ENCODE measurements around the gene LIPG.
A peak's percentile ranks its signal among the peaks of the same experiment; 100 is the strongest.

LIPG gene

DNA sequence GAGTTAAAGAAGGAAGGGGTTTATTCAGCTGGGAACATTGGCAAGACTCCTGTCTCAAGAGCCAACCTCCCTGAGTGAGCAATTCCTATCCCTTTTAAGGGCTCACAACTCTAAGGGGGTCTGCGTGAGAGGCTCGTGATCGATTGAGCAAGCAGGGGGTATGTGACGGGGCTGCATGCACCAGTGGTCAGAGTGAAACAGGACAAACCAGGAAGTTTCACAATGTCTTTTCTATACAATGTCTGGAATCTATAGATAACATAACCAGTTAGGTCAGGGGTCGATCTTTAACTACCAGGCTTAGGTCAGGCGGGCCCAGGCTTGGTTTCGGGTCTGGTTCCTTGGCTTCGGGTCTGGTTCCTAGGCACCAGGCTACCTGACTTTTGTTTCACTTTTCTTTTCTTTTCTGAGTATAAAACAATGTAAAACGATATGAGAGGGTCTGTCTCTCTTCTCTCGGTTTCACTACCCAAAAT lies 30.1 kb upstream of the LIPG start:
- no peak for TF ChIP-seq ZNF394 (tag by site-specific recombination; IDR thresholded peaks at IDR 0.05; ENCODE audit: borderline replicate concordance)
- no peak for TF ChIP-seq ZNF221 (tag by site-specific recombination; IDR thresholded peaks at IDR 0.05; ENCODE audit: borderline replicate concordance)
- no peak for TF ChIP-seq ZBTB48 (tag by site-specific recombination; IDR thresholded peaks at IDR 0.05)
- no peak for TF ChIP-seq ZNF621 (tag by site-specific recombination; IDR thresholded peaks at IDR 0.05)
- TF ChIP-seq PRDM1 (tag by site-specific recombination; IDR thresholded peaks at IDR 0.05), result no peak
- no peak for TF ChIP-seq ZNF2 (tag by site-specific recombination; IDR thresholded peaks at IDR 0.05)
- TF ChIP-seq ZNF501 (tag by site-specific recombination; IDR thresholded peaks at IDR 0.05), result no peak
- no peak for TF ChIP-seq ZNF701 (tag by site-specific recombination; IDR thresholded peaks at IDR 0.05)
- no peaks in the 10 kb centered on the region for H3K9me3 ChIP-seq (ENCODE audit: control insufficient read depth, insufficient read depth, low read depth, low read length)
- no peak overlapping the region for H3K27ac ChIP-seq (ENCODE audit: extremely low read depth, low read depth, low read length)
- no peak overlapping the region for H3K4me3 ChIP-seq (ENCODE audit: low read depth, low read length)
- ChIA-PET CTCF (interaction anchor here (1.5 kb wide), 1 partner anchor 21 kb away, joined by 5 read pairs; no protein-coding TSS in a partner anchor), POLR2A (interaction anchor here (0.6 kb wide), 1 partner anchor 210 kb away, joined by 9 read pairs; no protein-coding TSS in a partner anchor)
- H3K4me1 ChIP-seq (ENCODE audit: control insufficient read depth, insufficient read depth, low read length), result peaks cover 18% of the 10 kb centered on the region
- no peaks in the 10 kb centered on the region for H3K36me3 ChIP-seq (ENCODE audit: control insufficient read depth in 2 of 2, insufficient read depth in 1 of 2, low read length in 2 of 2)

DNA sequence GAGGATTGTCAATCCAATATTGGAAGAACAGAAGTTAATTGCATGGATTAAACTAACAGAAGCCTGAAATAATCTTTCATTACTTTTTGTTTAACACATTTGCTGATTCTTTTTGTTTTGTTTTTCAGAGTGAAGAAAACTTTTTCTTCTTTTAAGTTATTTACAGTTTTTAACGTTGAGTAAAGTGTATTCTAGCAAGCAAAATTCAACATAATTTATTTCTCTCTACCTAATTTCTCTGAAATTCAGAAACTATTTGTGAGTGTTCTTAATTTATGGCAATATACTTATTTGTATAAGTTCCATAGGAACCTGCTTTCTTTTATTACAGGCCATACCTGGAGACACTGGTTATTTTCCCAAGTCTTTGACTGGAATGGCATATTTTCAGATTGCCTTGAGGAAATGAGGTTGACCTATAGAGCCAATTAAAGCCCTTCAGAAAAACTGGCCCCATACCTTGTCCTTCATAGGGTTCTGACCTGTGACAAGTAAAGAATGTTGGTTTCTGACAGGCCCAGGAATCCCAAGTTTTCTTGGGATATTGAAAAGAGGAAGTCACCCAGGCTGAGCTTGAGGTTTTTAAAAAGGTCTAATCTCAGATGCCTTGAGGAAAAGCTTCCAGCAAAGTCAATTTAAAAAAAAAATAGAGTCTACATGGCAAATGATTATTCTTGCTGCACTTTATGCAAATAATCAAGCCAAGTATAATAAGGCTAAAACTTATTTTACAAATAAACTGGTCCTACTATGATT lies 26.8 kb upstream of the LIPG start:
- H3K36me3 ChIP-seq (ENCODE audit: control insufficient read depth in 2 of 2, insufficient read depth in 1 of 2, low read length in 2 of 2), result no peaks in the 10 kb centered on the region
- no peaks in the 10 kb centered on the region for H3K9me3 ChIP-seq (ENCODE audit: control insufficient read depth, insufficient read depth, low read depth, low read length)
- ChIA-PET POLR2A (no interaction called here), CTCF (interaction anchor here (0.6 to 1.4 kb wide), 2 partner anchors 20 to 323 kb away, joined by 3 to 6 read pairs; no protein-coding TSS in a partner anchor)
- no peak overlapping the region for H3K27ac ChIP-seq (ENCODE audit: extremely low read depth, low read depth, low read length)
- H3K4me3 ChIP-seq (ENCODE audit: low read depth, low read length), result no peak overlapping the region
- H3K4me1 ChIP-seq (ENCODE audit: control insufficient read depth, insufficient read depth, low read length), result peaks cover 21% of the 10 kb centered on the region
- TF ChIP-seq, protein P1, sequence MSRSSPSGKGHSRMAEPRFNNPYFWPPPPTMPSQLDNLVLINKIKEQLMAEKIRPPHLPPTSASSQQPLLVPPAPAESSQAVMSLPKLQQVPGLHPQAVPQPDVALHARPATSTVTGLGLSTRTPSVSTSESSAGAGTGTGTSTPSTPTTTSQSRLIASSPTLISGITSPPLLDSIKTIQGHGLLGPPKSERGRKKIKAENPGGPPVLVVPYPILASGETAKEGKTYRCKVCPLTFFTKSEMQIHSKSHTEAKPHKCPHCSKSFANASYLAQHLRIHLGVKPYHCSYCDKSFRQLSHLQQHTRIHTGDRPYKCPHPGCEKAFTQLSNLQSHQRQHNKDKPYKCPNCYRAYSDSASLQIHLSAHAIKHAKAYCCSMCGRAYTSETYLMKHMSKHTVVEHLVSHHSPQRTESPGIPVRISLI (tag by site-specific recombination; IDR thresholded peaks at IDR 0.05), result no peak
- TF ChIP-seq, protein P2, sequence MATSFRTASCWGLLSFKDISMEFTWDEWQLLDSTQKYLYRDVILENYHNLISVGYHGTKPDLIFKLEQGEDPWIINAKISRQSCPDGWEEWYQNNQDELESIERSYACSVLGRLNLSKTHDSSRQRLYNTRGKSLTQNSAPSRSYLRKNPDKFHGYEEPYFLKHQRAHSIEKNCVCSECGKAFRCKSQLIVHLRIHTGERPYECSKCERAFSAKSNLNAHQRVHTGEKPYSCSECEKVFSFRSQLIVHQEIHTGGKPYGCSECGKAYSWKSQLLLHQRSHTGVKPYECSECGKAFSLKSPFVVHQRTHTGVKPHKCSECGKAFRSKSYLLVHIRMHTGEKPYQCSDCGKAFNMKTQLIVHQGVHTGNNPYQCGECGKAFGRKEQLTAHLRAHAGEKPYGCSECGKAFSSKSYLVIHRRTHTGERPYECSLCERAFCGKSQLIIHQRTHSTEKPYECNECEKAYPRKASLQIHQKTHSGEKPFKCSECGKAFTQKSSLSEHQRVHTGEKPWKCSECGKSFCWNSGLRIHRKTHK (tag by site-specific recombination; IDR thresholded peaks at IDR 0.05), result 0 out of 2 replicates have a peak, but pooled peaks have one; percentile 22
- TF ChIP-seq ZNF211 (tag by site-specific recombination; IDR thresholded peaks at IDR 0.05; ENCODE audit: low read depth) (no peak), ZNF138 (tag by site-specific recombination; IDR thresholded peaks at IDR 0.05; ENCODE audit: borderline replicate concordance) (no peak), ZNF433 (tag by site-specific recombination; IDR thresholded peaks at IDR 0.05; ENCODE audit: low read depth) (no peak), ZNF23 (tag by site-specific recombination; IDR thresholded peaks at IDR 0.05; ENCODE audit: borderline replicate concordance) (no peak), SETDB1 (IDR thresholded peaks at IDR 0.05; ENCODE audit: insufficient read length, low read length) (peak; percentile 93), REPIN1 (tag by site-specific recombination; IDR thresholded peaks at IDR 0.05; ENCODE audit: low read depth) (no peak), ZNF324 (tag by site-specific recombination; IDR thresholded peaks at IDR 0.05) (no peak)
- TF ChIP-seq, protein P3, sequence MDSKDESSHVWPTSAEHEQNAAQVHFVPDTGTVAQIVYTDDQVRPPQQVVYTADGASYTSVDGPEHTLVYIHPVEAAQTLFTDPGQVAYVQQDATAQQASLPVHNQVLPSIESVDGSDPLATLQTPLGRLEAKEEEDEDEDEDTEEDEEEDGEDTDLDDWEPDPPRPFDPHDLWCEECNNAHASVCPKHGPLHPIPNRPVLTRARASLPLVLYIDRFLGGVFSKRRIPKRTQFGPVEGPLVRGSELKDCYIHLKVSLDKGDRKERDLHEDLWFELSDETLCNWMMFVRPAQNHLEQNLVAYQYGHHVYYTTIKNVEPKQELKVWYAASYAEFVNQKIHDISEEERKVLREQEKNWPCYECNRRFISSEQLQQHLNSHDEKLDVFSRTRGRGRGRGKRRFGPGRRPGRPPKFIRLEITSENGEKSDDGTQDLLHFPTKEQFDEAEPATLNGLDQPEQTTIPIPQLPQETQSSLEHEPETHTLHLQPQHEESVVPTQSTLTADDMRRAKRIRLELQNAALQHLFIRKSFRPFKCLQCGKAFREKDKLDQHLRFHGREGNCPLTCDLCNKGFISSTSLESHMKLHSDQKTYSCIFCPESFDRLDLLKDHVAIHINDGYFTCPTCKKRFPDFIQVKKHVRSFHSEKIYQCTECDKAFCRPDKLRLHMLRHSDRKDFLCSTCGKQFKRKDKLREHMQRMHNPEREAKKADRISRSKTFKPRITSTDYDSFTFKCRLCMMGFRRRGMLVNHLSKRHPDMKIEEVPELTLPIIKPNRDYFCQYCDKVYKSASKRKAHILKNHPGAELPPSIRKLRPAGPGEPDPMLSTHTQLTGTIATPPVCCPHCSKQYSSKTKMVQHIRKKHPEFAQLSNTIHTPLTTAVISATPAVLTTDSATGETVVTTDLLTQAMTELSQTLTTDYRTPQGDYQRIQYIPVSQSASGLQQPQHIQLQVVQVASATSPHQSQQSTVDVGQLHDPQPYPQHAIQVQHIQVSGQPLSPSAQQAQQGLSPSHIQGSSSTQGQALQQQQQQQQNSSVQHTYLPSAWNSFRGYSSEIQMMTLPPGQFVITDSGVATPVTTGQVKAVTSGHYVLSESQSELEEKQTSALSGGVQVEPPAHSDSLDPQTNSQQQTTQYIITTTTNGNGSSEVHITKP (tag by site-specific recombination; IDR thresholded peaks at IDR 0.05), result no peak
- TF ChIP-seq, protein P4, sequence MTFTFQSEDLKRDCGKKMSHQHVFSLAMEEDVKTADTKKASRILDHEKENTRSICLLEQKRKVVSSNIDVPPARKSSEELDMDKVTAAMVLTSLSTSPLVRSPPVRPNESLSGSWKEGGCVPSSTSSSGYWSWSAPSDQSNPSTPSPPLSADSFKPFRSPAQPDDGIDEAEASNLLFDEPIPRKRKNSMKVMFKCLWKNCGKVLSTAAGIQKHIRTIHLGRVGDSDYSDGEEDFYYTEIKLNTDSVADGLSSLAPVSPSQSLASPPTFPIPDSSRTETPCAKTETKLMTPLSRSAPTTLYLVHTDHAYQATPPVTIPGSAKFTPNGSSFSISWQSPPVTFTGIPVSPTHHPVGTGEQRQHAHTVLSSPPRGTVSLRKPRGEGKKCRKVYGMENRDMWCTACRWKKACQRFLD (tag by site-specific recombination; IDR thresholded peaks at IDR 0.05), result no peak
- TF ChIP-seq, protein P5, sequence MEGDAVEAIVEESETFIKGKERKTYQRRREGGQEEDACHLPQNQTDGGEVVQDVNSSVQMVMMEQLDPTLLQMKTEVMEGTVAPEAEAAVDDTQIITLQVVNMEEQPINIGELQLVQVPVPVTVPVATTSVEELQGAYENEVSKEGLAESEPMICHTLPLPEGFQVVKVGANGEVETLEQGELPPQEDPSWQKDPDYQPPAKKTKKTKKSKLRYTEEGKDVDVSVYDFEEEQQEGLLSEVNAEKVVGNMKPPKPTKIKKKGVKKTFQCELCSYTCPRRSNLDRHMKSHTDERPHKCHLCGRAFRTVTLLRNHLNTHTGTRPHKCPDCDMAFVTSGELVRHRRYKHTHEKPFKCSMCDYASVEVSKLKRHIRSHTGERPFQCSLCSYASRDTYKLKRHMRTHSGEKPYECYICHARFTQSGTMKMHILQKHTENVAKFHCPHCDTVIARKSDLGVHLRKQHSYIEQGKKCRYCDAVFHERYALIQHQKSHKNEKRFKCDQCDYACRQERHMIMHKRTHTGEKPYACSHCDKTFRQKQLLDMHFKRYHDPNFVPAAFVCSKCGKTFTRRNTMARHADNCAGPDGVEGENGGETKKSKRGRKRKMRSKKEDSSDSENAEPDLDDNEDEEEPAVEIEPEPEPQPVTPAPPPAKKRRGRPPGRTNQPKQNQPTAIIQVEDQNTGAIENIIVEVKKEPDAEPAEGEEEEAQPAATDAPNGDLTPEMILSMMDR (tag by site-specific recombination; IDR thresholded peaks at IDR 0.05), result no peak
